GM19328 (cell line): Measurements from ENCODE around the gene PRSS8.
"Not testable (repeated sequence)": the region's sequence is repeated elsewhere in the genome, so short reads cannot be mapped to it uniquely, and the experiment has no call there.

Experiments used
- ATAC-seq: cut with Tn5 transposase; IDR thresholded peaks from one replicate; pipeline ENCODE4 v1.9.1; 2021; ENCODE audit warnings: mild to moderate bottlenecking, moderate library complexity; ENCODE audit not compliant: unreplicated experiment

Gene PRSS8

DNA sequence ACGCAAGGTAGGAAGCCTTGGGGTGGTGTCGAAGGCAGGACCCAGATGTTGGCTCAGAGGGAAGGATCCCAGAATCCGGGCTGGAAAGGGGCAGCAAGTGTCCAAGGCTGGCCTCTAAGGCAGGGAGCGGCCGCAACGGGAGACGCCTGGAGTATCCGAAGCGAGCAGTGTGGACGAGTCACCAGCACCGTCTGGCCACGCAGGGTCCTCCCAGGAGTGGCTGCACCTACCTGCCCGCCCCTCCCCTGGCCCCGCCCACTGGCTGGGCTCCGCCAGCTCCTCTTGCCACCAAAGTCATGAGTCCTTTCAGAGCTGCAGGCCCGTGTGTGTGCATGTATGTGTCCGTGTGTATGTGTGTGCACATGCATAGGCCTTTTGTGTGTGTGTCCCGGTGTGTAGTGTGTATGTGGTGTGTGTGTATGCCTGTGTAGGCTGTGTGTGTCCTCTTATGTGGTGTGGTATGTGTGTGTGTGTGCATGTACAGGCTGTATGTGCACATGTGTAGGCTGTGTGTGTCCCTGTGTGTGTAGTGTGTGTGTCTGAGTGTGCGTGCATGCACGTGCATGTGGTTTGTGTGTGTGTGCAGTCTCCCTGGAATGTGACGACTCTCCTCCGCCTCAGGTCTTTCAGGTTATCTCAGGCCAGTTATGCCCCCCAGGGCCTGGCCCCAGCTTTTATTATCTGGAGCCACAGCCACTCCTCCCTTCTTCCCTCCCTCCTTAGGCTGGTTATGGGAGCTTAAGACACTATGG is at the start of gene PRSS8:
TSS of gene PRSS8 (minus strand) at position 193 of the 752 bp plus-strand sequence. CDS start 229 bp downstream, outside the sequence.
- ATAC-seq: no peak

DNA sequence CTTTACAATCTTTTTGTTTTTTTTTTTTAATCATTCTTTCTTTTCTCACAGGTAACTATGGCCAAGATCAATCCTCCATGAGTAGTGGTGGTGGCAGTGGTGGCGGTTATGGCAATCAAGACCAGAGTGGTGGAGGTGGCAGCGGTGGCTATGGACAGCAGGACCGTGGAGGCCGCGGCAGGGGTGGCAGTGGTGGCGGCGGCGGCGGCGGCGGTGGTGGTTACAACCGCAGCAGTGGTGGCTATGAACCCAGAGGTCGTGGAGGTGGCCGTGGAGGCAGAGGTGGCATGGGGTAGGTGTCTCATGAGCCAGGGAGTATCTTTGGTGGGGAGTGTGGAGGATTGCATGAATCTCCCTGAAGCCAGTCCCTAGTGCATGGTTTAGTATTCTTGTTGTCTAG is 49.4 kb upstream of the PRSS8 start:
- ATAC-seq: no peak

DNA sequence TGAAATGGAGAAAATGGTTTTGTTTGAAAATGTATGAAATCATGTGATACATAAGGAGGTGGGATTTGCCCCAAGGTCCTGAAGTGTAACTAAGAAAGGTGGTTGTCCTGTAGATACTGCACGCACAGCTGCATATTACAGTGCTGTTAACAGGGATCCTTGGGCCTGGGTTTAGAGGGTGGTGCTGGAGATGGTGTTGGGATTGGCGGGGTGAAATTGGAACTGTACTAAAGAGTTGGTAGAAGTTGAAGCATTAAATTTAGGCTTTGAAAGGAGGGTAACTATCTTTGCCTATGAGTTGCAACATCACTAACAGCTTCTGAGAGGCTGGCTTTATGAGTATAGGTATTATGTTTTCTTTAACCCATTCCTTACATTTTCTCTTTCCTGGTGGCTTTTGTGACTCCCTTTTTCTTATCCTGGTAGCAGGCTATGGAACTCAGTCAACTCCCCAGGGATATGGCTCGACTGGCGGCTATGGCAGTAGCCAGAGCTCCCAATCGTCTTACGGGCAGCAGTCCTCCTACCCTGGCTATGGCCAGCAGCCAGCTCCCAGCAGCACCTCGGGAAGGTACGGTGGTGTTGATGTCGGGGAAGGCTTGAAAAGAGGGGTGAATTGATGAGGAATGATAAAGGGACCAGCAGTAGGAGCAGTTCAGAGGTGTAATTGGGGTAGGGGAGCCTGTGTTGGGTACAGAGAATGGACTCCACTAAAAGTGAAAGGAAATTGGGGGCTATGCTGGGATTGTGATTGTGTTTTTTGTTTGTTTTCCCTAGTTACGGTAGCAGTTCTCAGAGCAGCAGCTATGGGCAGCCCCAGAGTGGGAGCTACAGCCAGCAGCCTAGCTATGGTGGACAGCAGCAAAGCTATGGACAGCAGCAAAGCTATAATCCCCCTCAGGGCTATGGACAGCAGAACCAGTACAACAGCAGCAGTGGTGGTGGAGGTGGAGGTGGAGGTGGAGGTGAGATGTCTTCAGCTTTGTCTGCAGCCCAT is 48.2 kb upstream of the PRSS8 start:
- no peak for ATAC-seq

DNA sequence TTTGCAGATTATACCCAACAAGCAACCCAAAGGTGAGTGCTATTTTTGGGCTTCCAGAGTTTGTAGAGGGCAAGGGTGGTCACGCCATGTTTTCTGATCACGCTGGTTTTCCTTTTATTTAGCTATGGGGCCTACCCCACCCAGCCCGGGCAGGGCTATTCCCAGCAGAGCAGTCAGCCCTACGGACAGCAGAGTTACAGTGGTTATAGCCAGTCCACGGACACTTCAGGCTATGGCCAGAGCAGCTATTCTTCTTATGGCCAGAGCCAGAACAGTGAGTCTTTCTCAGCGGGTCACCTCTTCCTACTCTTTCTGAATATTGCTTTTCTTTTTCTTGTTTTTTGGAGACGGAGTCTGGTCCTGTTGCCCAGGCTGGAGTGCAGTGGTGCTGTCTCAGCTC is 46.9 kb upstream of the PRSS8 start:
- no peak for ATAC-seq

DNA sequence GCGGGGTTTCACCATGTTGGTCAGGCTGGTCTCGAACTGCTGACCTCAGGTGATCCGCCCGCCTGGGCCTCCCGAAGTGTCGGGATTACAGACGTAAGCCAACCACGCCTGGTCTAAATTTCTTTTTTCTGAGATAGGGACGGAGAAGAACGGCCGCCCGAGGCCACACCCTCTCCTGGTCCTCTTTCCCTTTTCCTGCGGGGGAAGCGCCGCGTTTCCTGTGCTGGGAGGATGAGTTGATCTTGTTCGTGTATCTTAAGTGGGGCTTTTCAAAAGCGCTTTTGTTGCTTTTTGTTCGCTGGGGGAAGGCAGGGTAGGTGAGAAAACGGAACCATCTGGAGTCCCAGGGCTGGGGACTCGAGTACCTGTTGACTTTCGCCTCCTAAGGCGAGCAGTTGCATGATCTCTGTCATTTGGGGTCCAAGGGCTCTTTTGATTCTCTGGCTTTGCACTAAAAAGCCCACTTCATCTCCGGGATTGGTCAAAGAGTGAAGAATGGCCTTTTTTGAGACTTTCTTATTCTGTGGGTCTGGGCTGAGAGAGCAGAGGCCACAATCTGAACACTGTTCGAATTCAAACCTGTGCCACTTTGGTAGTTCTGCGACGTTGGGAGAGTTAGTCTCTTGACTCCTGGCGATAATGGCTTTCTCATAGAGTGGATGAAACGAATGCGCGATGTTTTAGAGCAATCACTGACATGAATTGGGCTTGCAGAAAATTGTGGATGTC is 45.7 kb upstream of the PRSS8 start:
- no peak for ATAC-seq

DNA sequence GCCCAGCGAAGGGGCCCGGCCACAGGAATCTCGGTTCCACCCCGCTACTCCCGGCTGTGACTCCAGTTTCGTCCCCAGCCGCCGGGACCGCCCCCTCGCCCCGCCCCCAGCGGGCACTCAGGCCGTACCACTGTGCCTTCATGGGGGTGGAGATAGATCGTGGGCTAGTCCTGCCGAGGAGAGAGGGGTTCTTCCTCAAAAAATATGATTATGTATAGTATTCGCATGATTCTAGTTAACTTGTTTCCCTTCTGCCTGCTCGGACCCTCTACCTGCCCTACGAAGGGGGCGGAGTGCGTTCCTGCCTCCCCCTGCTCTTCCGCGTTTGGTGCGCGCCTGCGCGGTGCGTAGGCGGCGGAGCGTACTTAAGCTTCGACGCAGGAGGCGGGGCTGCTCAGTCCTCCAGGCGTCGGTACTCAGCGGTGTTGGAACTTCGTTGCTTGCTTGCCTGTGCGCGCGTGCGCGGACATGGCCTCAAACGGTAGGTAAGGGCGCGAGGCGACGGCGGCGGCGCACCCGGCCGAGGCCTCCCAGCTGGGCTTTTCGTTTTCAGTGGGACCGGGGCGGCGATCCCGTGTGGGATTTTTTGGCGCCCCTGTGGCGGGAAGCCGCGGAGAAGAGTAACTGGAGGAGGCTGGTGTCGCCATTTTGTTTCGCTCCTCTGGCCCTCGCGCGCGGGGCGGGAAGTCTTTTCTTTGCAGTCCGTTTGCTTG is 44.4 kb upstream of the PRSS8 start, which contains the start of gene FUS:
TSS of gene FUS (plus strand) at position 393 of the 713 bp plus-strand sequence. CDS start at position 469, 76 bp downstream.
- peak; percentile 52 for ATAC-seq

DNA sequence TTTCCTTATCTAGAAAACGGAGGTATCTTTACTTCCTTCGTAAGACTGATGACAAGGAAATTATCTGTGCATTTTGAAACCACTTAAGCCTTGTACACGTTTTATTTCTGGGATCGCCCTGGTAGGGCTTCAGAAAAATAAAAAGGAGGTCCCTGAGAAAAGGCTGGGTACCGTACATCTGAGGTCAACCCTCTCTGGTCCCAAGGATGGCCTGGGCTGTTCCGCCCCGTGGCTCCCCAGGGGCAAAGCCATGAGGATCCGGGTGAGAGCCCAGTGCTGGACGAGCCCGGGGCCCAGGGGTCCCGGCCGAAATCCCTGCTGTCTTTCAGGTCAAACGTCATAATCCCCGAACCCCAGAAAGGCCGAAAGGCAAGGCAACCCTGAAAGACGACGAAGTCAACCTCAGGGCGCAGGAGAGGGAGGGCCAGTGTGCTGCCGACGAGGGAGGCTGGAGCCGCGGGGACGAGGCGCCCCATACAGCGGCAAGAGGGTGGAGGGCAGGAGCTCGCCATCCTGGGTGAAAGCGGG is 43.8 kb upstream of the PRSS8 start:
- ATAC-seq: no peak

DNA sequence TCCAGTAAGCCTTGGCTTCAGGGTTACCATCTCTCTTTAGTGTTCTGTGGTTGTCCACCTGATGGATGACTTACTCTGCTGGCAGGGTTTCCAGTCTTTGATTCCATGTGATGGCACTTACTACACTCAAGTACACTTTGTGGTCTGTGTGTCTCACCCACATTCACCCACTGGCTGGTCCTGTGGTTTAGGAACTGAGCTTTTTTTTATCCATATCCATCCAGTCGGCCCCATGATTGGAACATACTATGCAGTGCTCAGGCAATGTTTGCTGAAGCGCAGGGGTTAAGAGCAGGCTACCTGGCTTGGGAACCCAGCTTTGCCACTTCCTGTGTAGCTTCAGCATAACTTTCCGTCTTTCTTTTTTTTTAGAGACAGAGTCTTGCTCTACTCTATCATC is 41.6 kb upstream of the PRSS8 start:
- ATAC-seq: no peak

DNA sequence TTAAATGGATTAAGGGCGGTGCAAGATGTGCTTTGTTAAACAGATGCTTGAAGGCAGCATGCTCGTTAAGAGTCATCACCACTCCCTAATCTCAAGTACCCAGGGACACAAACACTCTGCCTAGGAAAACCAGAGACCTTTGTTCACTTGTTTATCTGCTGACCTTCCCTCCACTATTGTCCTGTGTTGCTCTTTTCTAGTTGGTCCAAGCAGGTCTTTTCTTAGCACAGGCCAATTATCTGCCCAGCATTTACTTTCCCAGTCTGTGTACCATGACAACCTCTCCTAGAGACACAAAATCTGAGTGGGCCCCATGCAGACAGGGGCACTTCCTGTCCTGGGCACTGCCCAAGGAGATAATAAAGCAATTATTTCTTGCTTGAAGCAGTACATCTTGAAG is 34.5 kb upstream of the PRSS8 start:
- not testable (repeated sequence) for ATAC-seq

DNA sequence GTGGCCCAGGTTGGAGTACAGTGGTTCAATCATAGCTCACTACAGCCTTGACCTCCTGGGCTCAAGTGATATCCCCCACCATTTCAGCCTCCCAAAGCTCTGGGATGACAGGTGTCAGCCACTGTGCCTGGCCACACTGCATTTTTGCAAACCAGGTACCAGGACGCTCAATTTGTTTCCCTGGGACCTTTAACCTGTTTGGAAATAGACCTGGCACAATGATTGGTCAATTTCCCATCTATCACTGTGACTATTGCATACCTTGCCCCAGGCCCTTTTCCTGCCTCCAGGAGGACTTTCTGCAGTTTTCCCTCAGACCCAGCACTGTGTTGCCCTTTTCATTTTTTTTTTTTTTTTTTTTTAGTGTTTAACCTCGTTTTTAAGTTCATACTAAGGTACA is 33.3 kb upstream of the PRSS8 start:
- no peak for ATAC-seq

DNA sequence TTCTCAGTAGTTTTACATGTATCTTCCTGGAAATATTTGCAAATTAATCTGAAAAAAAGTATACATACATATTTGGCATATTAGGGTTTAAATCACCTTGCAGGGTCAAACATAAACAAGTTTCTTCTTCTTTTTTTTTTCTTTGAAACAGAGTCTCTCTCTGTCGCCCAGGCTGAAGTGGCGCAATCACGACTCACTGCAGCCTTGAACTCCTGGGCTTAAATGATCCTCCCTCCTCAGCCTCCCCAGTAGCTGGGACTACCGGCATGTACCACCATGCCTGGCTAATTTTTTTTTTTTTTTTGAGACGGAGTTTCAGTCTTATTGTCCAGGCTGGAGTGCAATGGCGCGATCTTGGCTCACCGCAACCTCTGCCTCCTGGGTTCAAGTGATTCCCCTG is 31.8 kb upstream of the PRSS8 start:
- no peak for ATAC-seq

DNA sequence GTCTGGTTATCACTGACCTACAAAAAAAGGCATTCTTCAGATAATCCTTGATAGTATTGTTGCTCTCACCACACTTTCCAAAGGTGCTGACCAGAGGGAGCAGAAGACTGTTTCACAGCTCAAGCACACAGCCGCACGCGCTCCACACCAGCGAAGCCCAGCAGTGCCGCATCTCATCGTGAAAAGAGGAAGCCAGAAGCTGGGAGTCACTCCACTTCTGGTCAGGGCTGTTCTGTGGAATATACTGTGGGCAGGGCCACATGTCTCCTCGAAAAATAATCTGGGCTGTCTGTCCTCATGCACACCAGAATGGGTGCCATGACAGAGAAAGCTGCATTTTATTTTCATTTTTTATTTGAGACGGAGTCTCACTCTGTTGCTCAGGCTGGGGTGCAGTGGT is 21.6 kb upstream of the PRSS8 start:
- no peak for ATAC-seq

DNA sequence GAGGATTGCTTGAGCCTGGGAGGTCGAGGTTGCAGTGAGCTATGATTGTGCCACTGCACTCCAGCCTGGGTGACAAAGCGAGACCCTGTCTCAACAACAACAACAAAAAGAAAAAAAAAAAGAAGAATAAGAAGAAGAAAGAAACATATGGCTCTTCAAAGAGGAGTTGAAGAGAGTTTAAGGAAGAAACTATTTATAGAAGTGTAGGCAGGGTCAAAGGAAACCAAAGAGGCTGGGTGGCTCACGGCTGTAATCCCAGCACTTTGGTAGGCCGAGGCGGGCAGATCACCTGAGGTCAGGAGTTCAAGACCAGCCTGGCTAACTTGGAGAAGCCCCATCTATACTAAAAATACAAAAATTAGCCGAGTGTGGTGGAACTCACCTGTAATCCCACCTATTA is 15.4 kb upstream of the PRSS8 start:
- ATAC-seq: not testable (repeated sequence)

DNA sequence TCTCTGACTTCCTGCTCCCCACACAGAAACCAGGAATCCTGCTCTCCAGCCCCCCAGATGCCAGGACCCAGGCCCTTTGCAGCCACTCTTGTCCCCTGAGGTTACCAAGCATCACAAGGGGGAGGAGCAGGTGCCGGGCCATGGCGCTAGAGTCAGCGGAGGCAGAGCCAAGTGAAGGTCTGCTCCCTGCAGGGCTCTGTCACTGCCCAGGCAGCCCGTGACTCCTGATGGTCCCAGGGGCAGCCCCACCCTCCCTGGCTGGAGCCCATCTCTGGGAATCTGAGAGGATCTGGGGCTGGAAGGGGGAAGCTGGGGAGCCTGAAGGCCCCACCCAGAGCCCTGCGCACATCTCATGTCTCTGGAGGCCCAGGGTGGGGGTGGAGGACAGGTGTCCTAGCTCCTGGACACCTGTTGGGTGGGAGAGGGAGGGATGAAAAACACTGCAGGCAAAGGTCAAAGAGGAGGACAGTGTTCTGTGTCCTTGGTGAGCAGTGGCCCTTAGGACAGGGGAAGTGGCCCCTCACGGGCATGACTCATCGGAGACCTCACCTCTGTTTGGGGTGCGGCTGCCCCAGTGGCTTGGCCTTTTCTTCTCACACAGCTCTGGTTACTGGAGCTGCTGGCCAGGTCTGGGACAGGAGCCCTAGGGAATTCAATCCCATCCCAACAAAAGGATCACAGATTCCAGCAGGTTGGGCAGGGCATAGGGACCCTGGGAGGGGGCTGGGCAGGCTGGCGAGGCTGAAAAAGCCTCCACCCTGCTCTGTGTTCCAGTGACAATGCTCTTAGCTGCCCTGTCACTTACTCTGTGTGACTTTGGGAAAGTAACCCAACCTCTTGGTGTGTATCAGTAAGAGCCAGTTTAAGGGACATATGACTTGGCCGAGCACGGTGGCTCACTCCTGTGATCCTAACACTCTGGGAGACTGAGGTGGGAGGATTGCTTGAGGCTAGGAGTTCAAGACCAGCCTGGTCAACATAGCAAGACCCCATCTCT is 14.7 kb upstream of the PRSS8 start, which contains the start of gene PRSS36:
TSS of gene PRSS36 (minus strand) at position 173 of the 997 bp plus-strand sequence. CDS start at position 142, 31 bp downstream.
- no peak for ATAC-seq

DNA sequence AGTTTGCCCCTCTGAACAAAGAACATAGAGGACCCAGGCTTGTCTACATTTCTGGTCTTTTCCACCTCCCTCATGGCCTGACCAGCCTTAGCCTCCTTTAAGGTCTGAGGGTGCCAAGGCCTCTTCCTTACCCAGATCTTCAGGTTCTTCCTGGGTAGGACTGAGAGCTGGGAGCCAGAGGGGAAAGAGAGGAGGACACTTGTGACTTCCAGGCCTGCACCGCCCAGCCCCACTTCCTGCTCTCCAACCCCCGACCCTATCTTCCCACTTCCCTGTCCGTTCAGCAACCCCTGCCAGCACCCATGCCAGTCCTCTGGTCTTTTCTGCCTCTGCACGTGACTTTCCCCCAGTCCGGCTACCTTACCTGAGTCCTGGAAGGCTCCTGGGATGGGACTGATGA is 13.8 kb upstream of the PRSS8 start:
- no peak for ATAC-seq

DNA sequence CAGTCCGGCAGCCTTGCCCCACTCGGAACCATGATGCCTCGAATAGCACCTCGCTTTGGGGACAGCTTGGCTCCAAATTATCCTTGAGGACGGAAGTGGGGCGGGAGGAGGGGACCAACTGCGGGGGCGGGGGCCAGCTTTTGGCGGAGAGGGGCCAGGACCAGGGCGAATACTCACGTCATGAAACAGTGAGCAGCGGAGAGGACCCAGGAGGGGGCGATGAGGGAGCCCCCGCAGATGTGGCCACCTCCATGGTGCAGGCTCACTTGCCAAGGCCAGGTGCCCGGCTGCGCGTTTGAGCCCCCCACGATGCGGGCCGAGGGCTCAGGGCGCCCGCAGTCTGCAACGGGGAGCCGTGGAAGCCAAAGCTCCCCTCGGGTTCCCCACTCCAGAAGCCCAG is 13.4 kb upstream of the PRSS8 start:
- no peak for ATAC-seq

DNA sequence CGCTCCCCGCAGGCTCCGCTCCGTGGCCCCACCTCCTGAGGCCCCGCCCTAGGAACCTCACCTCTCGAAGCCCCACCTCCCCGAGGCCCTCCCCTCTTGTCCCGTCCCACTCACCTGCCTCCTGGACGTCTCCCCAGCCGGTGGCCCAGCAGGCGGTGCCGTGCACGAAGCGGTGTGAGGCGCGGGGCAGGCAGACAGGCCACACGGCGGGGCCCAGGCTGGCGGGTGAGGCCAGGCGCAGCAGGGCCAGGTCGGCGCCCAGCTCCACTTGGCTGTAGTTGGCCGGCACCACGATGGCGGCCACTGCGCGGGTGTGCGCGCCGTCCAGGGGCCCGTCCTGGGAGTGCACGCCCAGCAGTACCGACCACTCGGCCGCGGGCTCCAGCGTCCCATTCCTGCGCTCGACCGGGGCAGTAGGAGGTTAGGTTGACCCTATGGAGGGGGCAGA is 12.8 kb upstream of the PRSS8 start:
- no peak for ATAC-seq

DNA sequence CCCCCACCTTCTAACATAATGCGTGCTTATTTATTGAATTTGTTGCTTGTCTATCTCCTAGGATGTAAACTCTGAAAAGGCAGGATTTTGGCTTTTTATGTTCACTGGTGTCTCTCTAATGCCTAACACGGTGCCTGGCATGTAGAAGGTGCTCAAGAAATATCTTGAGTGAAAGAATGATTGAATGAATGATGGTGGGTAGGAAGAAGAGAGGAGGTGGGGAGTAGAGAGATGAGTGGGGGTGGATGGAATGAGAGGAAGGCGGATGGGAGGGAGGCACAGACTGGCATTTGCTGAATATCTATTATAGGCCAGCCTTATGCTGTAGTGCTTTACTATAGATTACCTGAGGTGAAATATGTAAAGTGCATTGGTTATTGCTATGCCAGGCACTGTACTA is 12.0 kb upstream of the PRSS8 start:
- no peak for ATAC-seq
